Measurements from ENCODE around the gene FAM83F. TPM values are rescaled to one million over a fixed set of nuclear protein-coding genes. Genes with fewer than 3 reads are reported as not detected.
A peak's percentile ranks its signal among the peaks of the same experiment; 100 is the strongest.
"Not testable (repeated sequence)": the region's sequence is repeated elsewhere in the genome, so short reads cannot be mapped to it uniquely, and the experiment has no call there.

FAM83F gene
- total RNA-seq, 2 experiments from 2014 or later, result 0.20 to 0.30 TPM

GRCh38 chr22:39991159-39991860, 3.4 kb upstream of the FAM83F start:
- no peak overlapping the region for H3K27ac Mint-ChIP-seq
- H3K4me3 Mint-ChIP-seq, result no peak overlapping the region
- H3K27me3 Mint-ChIP-seq, result peaks cover 43% of the 10 kb centered on the region
- POLR2A ChIA-PET, result no interaction called here
- ATAC-seq (ENCODE audit: low read depth), result no peak
- H3K36me3 Mint-ChIP-seq, result no peaks in the 10 kb centered on the region
- no peaks in the 10 kb centered on the region for H3K9me3 Mint-ChIP-seq
- no peak for DNase-seq
- H3K4me1 Mint-ChIP-seq, result peaks cover 7% of the 10 kb centered on the region

- Mint-ChIP-seq H3K27ac (no peak overlapping the region), H3K27me3 (peaks cover 53% of the 10 kb centered on the region), H3K9me3 (no peaks in the 10 kb centered on the region), H3K4me1 (peaks cover 7% of the 10 kb centered on the region), H3K4me3 (no peak overlapping the region), H3K36me3 (no peaks in the 10 kb centered on the region)
- no peak for DNase-seq
- no peak for ATAC-seq (ENCODE audit: low read depth)
- POLR2A ChIA-PET, result no interaction called here
Observed at GRCh38 chr22:39992088-39992826, 2.5 kb upstream of the FAM83F start.

GRCh38 chr22:39992894-39993293, 1.9 kb upstream of the FAM83F start:
- H3K9me3 Mint-ChIP-seq; DNase-seq; H3K27ac Mint-ChIP-seq; H3K36me3 Mint-ChIP-seq; H3K4me1 Mint-ChIP-seq; H3K4me3 Mint-ChIP-seq; POLR2A ChIA-PET; ATAC-seq (ENCODE audit: low read depth): not testable (repeated sequence)
- peaks cover 55% of the 10 kb centered on the region for H3K27me3 Mint-ChIP-seq

- POLR2A ChIA-PET, result interaction anchor here (1.3 kb wide), 1 partner anchor 50 kb away, joined by 3 read pairs; no protein-coding TSS in a partner anchor
- DNase-seq, result no peak
- Mint-ChIP-seq H3K9me3 (no peaks in the 10 kb centered on the region), H3K27ac (no peak overlapping the region), H3K4me3 (peak overlapping the region; percentile 45), H3K27me3 (peaks cover 50% of the 10 kb centered on the region), H3K36me3 (no peaks in the 10 kb centered on the region), H3K4me1 (peaks cover 5% of the 10 kb centered on the region)
- no peak for ATAC-seq (ENCODE audit: low read depth)
Observed at GRCh38 chr22:39994041-39994565, 651 bp upstream of the FAM83F start.

- Mint-ChIP-seq H3K9me3 (no peaks in the 10 kb centered on the region), H3K27me3 (peaks cover 49% of the 10 kb centered on the region), H3K4me3 (no peak overlapping the region), H3K4me1 (peaks cover 5% of the 10 kb centered on the region), H3K27ac (no peak overlapping the region), H3K36me3 (no peaks in the 10 kb centered on the region)
- DNase-seq (no peak), ATAC-seq (ENCODE audit: low read depth) (no peak)
- POLR2A ChIA-PET, result no interaction called here
Observed at GRCh38 chr22:39995393-39996252, 869 bp downstream of the FAM83F start.

GRCh38 chr22:39996732-39997131, 2.0 kb downstream of the FAM83F start:
- H3K9me3 Mint-ChIP-seq, result no peaks in the 10 kb centered on the region
- H3K27ac Mint-ChIP-seq, result no peak overlapping the region
- H3K4me1 Mint-ChIP-seq, result peaks cover 5% of the 10 kb centered on the region
- H3K27me3 Mint-ChIP-seq, result peaks cover 45% of the 10 kb centered on the region
- H3K36me3 Mint-ChIP-seq, result no peaks in the 10 kb centered on the region
- POLR2A ChIA-PET, result no interaction called here
- ATAC-seq (ENCODE audit: low read depth) (no peak), DNase-seq (no peak)
- H3K4me3 Mint-ChIP-seq, result no peak overlapping the region

GRCh38 chr22:39997421-39997820, 2.7 kb downstream of the FAM83F start:
- H3K27me3 Mint-ChIP-seq, result peaks cover 46% of the 10 kb centered on the region
- H3K4me3 Mint-ChIP-seq, result no peak overlapping the region
- POLR2A ChIA-PET, result no interaction called here
- H3K4me1 Mint-ChIP-seq, result peaks cover 5% of the 10 kb centered on the region
- no peaks in the 10 kb centered on the region for H3K9me3 Mint-ChIP-seq
- DNase-seq (no peak), ATAC-seq (ENCODE audit: low read depth) (no peak)
- no peak overlapping the region for H3K27ac Mint-ChIP-seq
- no peaks in the 10 kb centered on the region for H3K36me3 Mint-ChIP-seq

- POLR2A ChIA-PET, result no interaction called here
- no peak overlapping the region for H3K27ac Mint-ChIP-seq
- no peak for DNase-seq
- H3K36me3 Mint-ChIP-seq, result no peaks in the 10 kb centered on the region
- no peaks in the 10 kb centered on the region for H3K9me3 Mint-ChIP-seq
- ATAC-seq (ENCODE audit: low read depth), result no peak
- H3K4me3 Mint-ChIP-seq, result no peak overlapping the region
- H3K27me3 Mint-ChIP-seq, result peaks cover 40% of the 10 kb centered on the region
- H3K4me1 Mint-ChIP-seq, result peaks cover 5% of the 10 kb centered on the region
Observed at GRCh38 chr22:39997939-39998726, 3.4 kb downstream of the FAM83F start.

- Mint-ChIP-seq H3K27ac (no peak overlapping the region), H3K4me1 (no peaks in the 10 kb centered on the region), H3K4me3 (no peak overlapping the region), H3K27me3 (peaks cover 30% of the 10 kb centered on the region), H3K9me3 (no peaks in the 10 kb centered on the region), H3K36me3 (no peaks in the 10 kb centered on the region)
- DNase-seq, result no peak
- POLR2A ChIA-PET, result interaction anchor here (0.5 kb wide), 1 partner anchor 38 kb away, joined by 3 read pairs; no protein-coding TSS in a partner anchor
- no peak for ATAC-seq (ENCODE audit: low read depth)
Observed at GRCh38 chr22:39999144-39999757, 4.5 kb downstream of the FAM83F start.

- no peak overlapping the region for H3K4me3 Mint-ChIP-seq
- ATAC-seq (ENCODE audit: low read depth) (no peak), DNase-seq (no peak)
- no peaks in the 10 kb centered on the region for H3K9me3 Mint-ChIP-seq
- no peaks in the 10 kb centered on the region for H3K4me1 Mint-ChIP-seq
- H3K27me3 Mint-ChIP-seq, result peaks cover 32% of the 10 kb centered on the region
- H3K36me3 Mint-ChIP-seq, result no peaks in the 10 kb centered on the region
- no peak overlapping the region for H3K27ac Mint-ChIP-seq
- POLR2A ChIA-PET, result interaction anchor here (1.2 kb wide), 1 partner anchor 10 kb away, joined by 4 read pairs; no protein-coding TSS in a partner anchor
Observed at GRCh38 chr22:40000171-40000570, 5.4 kb downstream of the FAM83F start.

- peaks cover 27% of the 10 kb centered on the region for H3K27me3 Mint-ChIP-seq
- H3K4me1 Mint-ChIP-seq, result no peaks in the 10 kb centered on the region
- H3K4me3 Mint-ChIP-seq, result no peak overlapping the region
- POLR2A ChIA-PET, result interaction anchor here (0.7 to 1.2 kb wide), 2 partner anchors 9 to 474 kb away, joined by 3 to 4 read pairs; no protein-coding TSS in a partner anchor
- no peak overlapping the region for H3K27ac Mint-ChIP-seq
- ATAC-seq (ENCODE audit: low read depth), result no peak
- DNase-seq, result no peak
- no peaks in the 10 kb centered on the region for H3K36me3 Mint-ChIP-seq
- H3K9me3 Mint-ChIP-seq, result no peaks in the 10 kb centered on the region
Observed at GRCh38 chr22:40001106-40001505, 6.4 kb downstream of the FAM83F start.

GRCh38 chr22:40001800-40002577, 7.2 kb downstream of the FAM83F start:
- Mint-ChIP-seq H3K4me1 (no peaks in the 10 kb centered on the region), H3K4me3 (no peak overlapping the region), H3K36me3 (no peaks in the 10 kb centered on the region), H3K27ac (no peak overlapping the region), H3K27me3 (peaks cover 20% of the 10 kb centered on the region), H3K9me3 (no peaks in the 10 kb centered on the region)
- ATAC-seq (ENCODE audit: low read depth), result no peak
- DNase-seq, result no peak
- POLR2A ChIA-PET, result interaction anchor here (0.7 kb wide), 1 partner anchor 475 kb away, joined by 3 read pairs; no protein-coding TSS in a partner anchor
